GM23338 (cell line): ENCODE results near the gene ATP10B. TPM values are rescaled to one million over a fixed set of nuclear protein-coding genes. Genes with fewer than 3 reads are reported as not detected.
A peak's percentile ranks its signal among the peaks of the same experiment; 100 is the strongest.

Experiments used
- ATAC-seq: fragments of 200-7000 bp; cut with Tn5 transposase; 3 replicates; pipeline ENCODE4 v1.9.1; 2020
- DNase-seq: peaks from one replicate; pipeline ENCODE4 v3.0.0-alpha.2; 2015; ENCODE audit warnings: low spot score
- H2AFZ ChIP-seq: fragments of 200-600 bp; sonication (generic); 2 replicates; pipeline ENCODE4 v1.8.0; 2016; ENCODE audit warnings: antibody characterized with exemption, mild to moderate bottlenecking, moderate library complexity
- H3F3A ChIP-seq: fragments of 200-600 bp; sonication (generic); replicated peaks from 2 replicates; pipeline ENCODE4 v1.8.0; 2017; ENCODE audit warnings: antibody characterized with exemption, mixed run types, low read depth
- H3K27ac ChIP-seq: fragments of 200-600 bp; sonication (generic); 2 replicates; pipeline ENCODE4 v1.6.1; 2016; ENCODE audit warnings: low read depth
- H3K27me3 ChIP-seq: fragments of 200-600 bp; sonication (generic); 2 replicates; pipeline ENCODE4 v1.8.0; 2016; ENCODE audit warnings: mild to moderate bottlenecking, mixed run types, moderate library complexity; ENCODE audit not compliant: insufficient read depth
- H3K36me3 ChIP-seq: fragments of 200-600 bp; sonication (generic); 2 replicates; pipeline ENCODE4 v1.8.0; 2016; ENCODE audit warnings: mild to moderate bottlenecking; ENCODE audit not compliant: insufficient read depth
- H3K4me1 ChIP-seq: fragments of 200-600 bp; sonication (generic); 2 replicates; pipeline ENCODE4 v1.8.0; 2016; ENCODE audit warnings: mild to moderate bottlenecking, moderate library complexity; ENCODE audit not compliant: insufficient read depth
- H3K4me2 ChIP-seq: fragments of 200-600 bp; sonication (generic); 2 replicates; pipeline ENCODE4 v1.7.1; 2017; ENCODE audit warnings: mixed run types
- H3K4me3 ChIP-seq: fragments of 200-600 bp; sonication (generic); 2 replicates; pipeline ENCODE4 v1.6.1; 2016; ENCODE audit warnings: mixed run types
- H3K79me2 ChIP-seq: fragments of 200-600 bp; sonication (generic); replicated peaks from 2 replicates; pipeline ENCODE4 v1.8.0; 2017; ENCODE audit warnings: mild to moderate bottlenecking; ENCODE audit not compliant: insufficient read depth
- H3K9me2 ChIP-seq: fragments of 200-600 bp; sonication (generic); 2 replicates; pipeline ENCODE4 v1.8.0; 2017; ENCODE audit not compliant: insufficient read depth
- H4K20me1 ChIP-seq: fragments of 200-600 bp; sonication (generic); replicated peaks from 2 replicates; pipeline ENCODE4 v1.8.0; 2017; ENCODE audit warnings: mild to moderate bottlenecking; ENCODE audit not compliant: insufficient read depth
- H3K27ac Mint-ChIP-seq: 2 replicates; pipeline ENCODE4 v1.8.0; 2020; ENCODE audit warnings: inconsistent platforms, mild to moderate bottlenecking, moderate library complexity, mixed read lengths
- H3K27me3 Mint-ChIP-seq: 3 replicates; pipeline ENCODE4 v1.8.0; 2022; ENCODE audit warnings: low read depth, mild to moderate bottlenecking, moderate library complexity, mixed read lengths, inconsistent platforms; ENCODE audit not compliant: insufficient read depth, poor library complexity
- H3K36me3 Mint-ChIP-seq: 3 replicates; pipeline ENCODE4 v1.8.0; 2021; ENCODE audit warnings: low read depth, mild to moderate bottlenecking, inconsistent platforms, moderate library complexity, mixed read lengths
- H3K4me1 Mint-ChIP-seq: 3 replicates; pipeline ENCODE4 v1.8.0; 2020; ENCODE audit warnings: mild to moderate bottlenecking, inconsistent platforms, mixed read lengths
- H3K4me3 Mint-ChIP-seq: 3 replicates; pipeline ENCODE4 v1.8.0; 2021; ENCODE audit warnings: moderate library complexity, mild to moderate bottlenecking, inconsistent platforms, mixed read lengths
- H3K9me3 Mint-ChIP-seq: 3 replicates; pipeline ENCODE4 v1.8.0; 2020; ENCODE audit warnings: moderate library complexity, mild to moderate bottlenecking, inconsistent platforms, mixed read lengths
- CREB1 ChIP-seq: fragments of 250-450 bp; sonication (Bioruptor Pico); IDR thresholded peaks from 2 replicates; pipeline ENCODE4 v1.5.0; 2020; ENCODE audit warnings: low read depth, mild to moderate bottlenecking, moderate library complexity
- ETS1 ChIP-seq: IDR thresholded peaks from 2 replicates; pipeline ENCODE4 v1.6.1; 2016; ENCODE audit warnings: antibody characterized with exemption
- EZH2phosphoT487 ChIP-seq: fragments of 200-600 bp; sonication (generic); IDR thresholded peaks from one replicate; pipeline ENCODE4 v1.8.1; 2018; ENCODE audit warnings: antibody characterized with exemption; ENCODE audit not compliant: unreplicated experiment
- JUNB ChIP-seq: IDR thresholded peaks from one replicate; pipeline ENCODE4 v1.6.1; 2016; ENCODE audit warnings: antibody characterized with exemption; ENCODE audit not compliant: unreplicated experiment
- POLR2AphosphoS5 ChIP-seq: IDR thresholded peaks from 2 replicates; pipeline ENCODE4 v1.6.1; 2016; ENCODE audit warnings: antibody characterized with exemption, low read depth
- STAT1 ChIP-seq: IDR thresholded peaks from one replicate; pipeline ENCODE4 v1.6.1; 2016; ENCODE audit warnings: antibody characterized with exemption; ENCODE audit not compliant: unreplicated experiment
- ZNF114 ChIP-seq: fragments of 250-450 bp; sonication (Bioruptor Pico); IDR thresholded peaks from 2 replicates; pipeline ENCODE4 v1.5.0; 2020; ENCODE audit warnings: mild to moderate bottlenecking, moderate library complexity
- ZNF331 ChIP-seq: fragments of 250-450 bp; sonication (Bioruptor Pico); IDR thresholded peaks from 2 replicates; pipeline ENCODE4 v1.5.0; 2020; ENCODE audit warnings: low read depth, mild to moderate bottlenecking, moderate library complexity
- polyA plus RNA-seq: library from polyadenylated mRNA; unstranded; fragments of >200 nt; fragmentation: Nextera tagmentation; extraction: Ambion mirVana; gene quantifications from 2 replicates; pipeline ENCODE4 v1.2.1, GENCODE V29; 2016
- total RNA-seq: library from RNA; depleted of rRNA; stranded (reverse); fragments of >200 nt; shearing (Covaris generic); gene quantifications from 2 replicates; pipeline ENCODE4 v1.2.3, GENCODE V29; 2014
- TF ChIP-seq, protein P1 (sequence below), 2 experiments: fragments of 200-600 bp in 1 of 2; sonication (generic) in 1 of 2; conservative IDR thresholded peaks; 2 replicates each; pipeline versions ENCODE4 v1.5.1 to v1.6.1; 2016 to 2017; ENCODE audit warnings: antibody characterized with exemption in 2 of 2, low read depth in 2 of 2, mild to moderate bottlenecking in 2 of 2, moderate library complexity in 1 of 2

ATP10B gene
- total and polyA plus RNA-seq, 2 experiments from 2014 or later = 0.11 to 0.14 TPM

DNA sequence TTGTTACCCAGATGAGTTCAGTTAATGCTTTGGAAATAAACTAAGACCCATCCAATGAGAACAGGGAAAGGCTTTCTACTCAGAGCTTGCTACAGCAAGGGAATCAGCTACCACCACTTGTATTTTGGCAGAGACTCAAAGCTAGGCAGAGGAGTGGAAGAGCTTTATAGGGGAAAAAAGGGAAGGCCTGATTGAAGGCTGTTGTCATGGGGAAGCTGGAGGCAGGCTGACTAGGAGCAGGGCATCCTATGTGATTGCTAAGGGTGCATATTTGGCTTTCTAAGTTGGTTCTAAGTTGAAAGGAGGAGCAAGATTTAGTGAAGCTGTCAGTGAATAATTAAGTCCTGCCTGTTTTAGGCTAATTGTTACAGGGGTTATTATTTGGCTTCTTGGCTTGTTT is 314.9 kb downstream of the ATP10B start:
- Mint-ChIP-seq H3K4me3 (no peak overlapping the region), H3K9me3 (no peaks in the 10 kb centered on the region), H3K4me1 (peaks cover 7% of the 10 kb centered on the region; the same call in 2 of the 3 replicates), H3K27me3 (no peaks in the 10 kb centered on the region), H3K36me3 (no peaks in the 10 kb centered on the region), H3K27ac (no peak overlapping the region)
- Histone ChIP-seq H3F3A (no peaks in the 10 kb centered on the region), H3K36me3 (no peaks in the 10 kb centered on the region), H3K4me2 (no peak overlapping the region), H3K27ac (no peak overlapping the region), H3K4me3 (no peak overlapping the region), H4K20me1 (no peaks in the 10 kb centered on the region), H3K27me3 (no peaks in the 10 kb centered on the region), H3K79me2 (no peaks in the 10 kb centered on the region), H2AFZ (peak overlapping the region; percentile 45; the same call in 1 of the 2 replicates), H3K4me1 (peaks cover 9% of the 10 kb centered on the region; the same call in 1 of the 2 replicates), H3K9me2 (0 out of 2 replicates have a peak, but pooled peaks cover 6% of the 10 kb centered on the region)
- TF ChIP-seq ZNF331 (CRISPR knock-in tag) (no peak), ETS1 (no peak), ZNF114 (CRISPR knock-in tag) (no peak), POLR2AphosphoS5 (no peak), STAT1 (no peak), CREB1 (CRISPR knock-in tag) (no peak), EZH2phosphoT487 (no peak), JUNB (no peak)
- TF ChIP-seq, protein P1, sequence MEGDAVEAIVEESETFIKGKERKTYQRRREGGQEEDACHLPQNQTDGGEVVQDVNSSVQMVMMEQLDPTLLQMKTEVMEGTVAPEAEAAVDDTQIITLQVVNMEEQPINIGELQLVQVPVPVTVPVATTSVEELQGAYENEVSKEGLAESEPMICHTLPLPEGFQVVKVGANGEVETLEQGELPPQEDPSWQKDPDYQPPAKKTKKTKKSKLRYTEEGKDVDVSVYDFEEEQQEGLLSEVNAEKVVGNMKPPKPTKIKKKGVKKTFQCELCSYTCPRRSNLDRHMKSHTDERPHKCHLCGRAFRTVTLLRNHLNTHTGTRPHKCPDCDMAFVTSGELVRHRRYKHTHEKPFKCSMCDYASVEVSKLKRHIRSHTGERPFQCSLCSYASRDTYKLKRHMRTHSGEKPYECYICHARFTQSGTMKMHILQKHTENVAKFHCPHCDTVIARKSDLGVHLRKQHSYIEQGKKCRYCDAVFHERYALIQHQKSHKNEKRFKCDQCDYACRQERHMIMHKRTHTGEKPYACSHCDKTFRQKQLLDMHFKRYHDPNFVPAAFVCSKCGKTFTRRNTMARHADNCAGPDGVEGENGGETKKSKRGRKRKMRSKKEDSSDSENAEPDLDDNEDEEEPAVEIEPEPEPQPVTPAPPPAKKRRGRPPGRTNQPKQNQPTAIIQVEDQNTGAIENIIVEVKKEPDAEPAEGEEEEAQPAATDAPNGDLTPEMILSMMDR (conservative IDR thresholded peaks at IDR 0.05; ENCODE audit: low read depth in 2 of 2) = no peak
- no peak for ATAC-seq
- no peak for DNase-seq

DNA sequence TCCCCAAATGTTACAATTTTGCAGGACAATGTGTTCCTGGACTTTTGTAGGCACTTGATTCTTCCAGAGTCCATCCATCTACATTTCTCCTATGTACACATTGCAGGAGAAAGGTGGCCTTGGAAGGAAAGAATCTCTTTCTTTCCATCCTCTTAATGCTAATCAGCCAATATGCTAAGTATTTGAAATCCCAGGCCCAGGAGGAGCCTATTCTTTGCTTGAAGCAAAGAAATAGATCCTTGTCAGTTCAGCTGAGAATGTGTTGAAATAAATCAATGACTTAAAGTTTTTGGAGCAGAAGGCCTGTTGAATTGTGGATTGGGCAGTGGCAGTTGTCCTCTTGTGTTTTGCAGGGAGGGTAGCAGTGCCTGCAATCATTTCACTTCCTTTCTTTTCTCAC is 317.1 kb downstream of the ATP10B start:
- Histone ChIP-seq H3K27me3 (no peaks in the 10 kb centered on the region), H3K9me2 (no peaks in the 10 kb centered on the region), H3K27ac (no peak overlapping the region), H3K4me3 (no peak overlapping the region), H3K4me1 (peaks cover 9% of the 10 kb centered on the region; the same call in 1 of the 2 replicates), H3K36me3 (no peaks in the 10 kb centered on the region), H3F3A (no peaks in the 10 kb centered on the region), H4K20me1 (no peaks in the 10 kb centered on the region), H3K4me2 (no peak overlapping the region), H2AFZ (peak overlapping the region; percentile 79; the same call in 1 of the 2 replicates), H3K79me2 (no peaks in the 10 kb centered on the region)
- peaks cover 5% of the 10 kb centered on the region; the same call in 2 of the 3 replicates for H3K4me1 Mint-ChIP-seq
- DNase-seq (no peak), ATAC-seq (no peak)
- H3K36me3 Mint-ChIP-seq = no peaks in the 10 kb centered on the region
- H3K4me3 Mint-ChIP-seq = no peak overlapping the region
- H3K9me3 Mint-ChIP-seq = no peaks in the 10 kb centered on the region
- no peaks in the 10 kb centered on the region for H3K27me3 Mint-ChIP-seq
- H3K27ac Mint-ChIP-seq = no peak overlapping the region
- TF ChIP-seq, protein P1 (conservative IDR thresholded peaks at IDR 0.05; ENCODE audit: low read depth in 2 of 2) = no peak
- TF ChIP-seq STAT1 (no peak), ZNF331 (CRISPR knock-in tag) (no peak), EZH2phosphoT487 (no peak), ETS1 (no peak)
